ENCODE measurements around the gene GTPBP3. TPM values are rescaled to one million over a fixed set of nuclear protein-coding genes. Genes with fewer than 3 reads are reported as not detected.

GTPBP3 gene
- total and polyA plus RNA-seq, 9 of the 15 experiments (the other 6 are each of a cell fraction or from before 2014, with no cell fraction given), result 4.9 to 124 (median 22.6) TPM

DNA sequence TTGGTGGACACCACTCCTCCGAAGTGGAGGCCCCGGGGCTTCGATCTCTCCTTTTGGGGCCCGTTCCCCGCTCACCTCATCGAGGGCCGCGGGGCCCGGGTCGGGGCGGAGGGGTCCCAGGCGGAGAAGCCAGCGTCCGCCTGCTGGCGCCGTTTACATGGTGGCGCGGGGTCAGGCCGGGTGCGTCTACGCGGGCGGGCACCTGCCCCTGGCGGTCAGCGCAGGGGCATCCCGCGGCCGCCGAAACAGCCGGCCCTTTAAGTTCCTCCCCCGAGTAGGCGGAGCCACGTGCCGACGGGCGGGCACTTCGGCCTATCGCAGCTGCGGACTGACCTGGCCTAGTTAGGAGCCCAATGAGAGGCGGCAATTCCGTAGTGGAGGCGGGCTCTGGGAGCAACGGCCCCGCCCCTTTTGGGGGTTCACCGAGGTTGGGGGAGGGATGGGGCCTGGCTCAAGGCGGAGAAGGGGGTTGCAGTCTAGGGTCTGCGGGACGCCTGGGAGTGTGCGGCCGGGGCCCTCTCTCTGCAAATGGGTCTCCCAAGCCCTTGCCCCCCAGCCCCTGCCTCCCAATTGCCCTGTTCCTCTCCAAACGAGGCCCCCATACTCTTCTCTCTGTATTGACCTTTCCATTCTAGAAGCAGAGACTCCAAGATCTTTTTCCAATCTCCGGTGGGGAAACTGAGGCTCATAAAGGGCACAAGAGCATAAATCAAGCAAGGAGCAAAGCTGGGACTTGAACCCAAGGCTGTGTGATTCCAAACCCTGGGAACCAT lies 34.0 kb upstream of the GTPBP3 start, which contains the start of gene ABHD8 (continued):
- TF ChIP-seq CHD7 (IDR thresholded peaks at IDR 0.05; ENCODE audit: low read depth, low read length) (no peak), RBFOX2 (IDR thresholded peaks at IDR 0.05; ENCODE audit: low read depth, low read length) (peak; percentile 80), NFIC (IDR thresholded peaks at IDR 0.05) (0 out of 2 replicates have a peak, but pooled peaks have one; percentile 22), PTRF (tag; IDR thresholded peaks at IDR 0.05) (no peak), ZNF3 (CRISPR knock-in tag; IDR thresholded peaks at IDR 0.05) (no peak), NCOR1 (IDR thresholded peaks at IDR 0.05) (0 out of 2 replicates have a peak, but pooled peaks have one; percentile 15)
- TF ChIP-seq, protein P1, sequence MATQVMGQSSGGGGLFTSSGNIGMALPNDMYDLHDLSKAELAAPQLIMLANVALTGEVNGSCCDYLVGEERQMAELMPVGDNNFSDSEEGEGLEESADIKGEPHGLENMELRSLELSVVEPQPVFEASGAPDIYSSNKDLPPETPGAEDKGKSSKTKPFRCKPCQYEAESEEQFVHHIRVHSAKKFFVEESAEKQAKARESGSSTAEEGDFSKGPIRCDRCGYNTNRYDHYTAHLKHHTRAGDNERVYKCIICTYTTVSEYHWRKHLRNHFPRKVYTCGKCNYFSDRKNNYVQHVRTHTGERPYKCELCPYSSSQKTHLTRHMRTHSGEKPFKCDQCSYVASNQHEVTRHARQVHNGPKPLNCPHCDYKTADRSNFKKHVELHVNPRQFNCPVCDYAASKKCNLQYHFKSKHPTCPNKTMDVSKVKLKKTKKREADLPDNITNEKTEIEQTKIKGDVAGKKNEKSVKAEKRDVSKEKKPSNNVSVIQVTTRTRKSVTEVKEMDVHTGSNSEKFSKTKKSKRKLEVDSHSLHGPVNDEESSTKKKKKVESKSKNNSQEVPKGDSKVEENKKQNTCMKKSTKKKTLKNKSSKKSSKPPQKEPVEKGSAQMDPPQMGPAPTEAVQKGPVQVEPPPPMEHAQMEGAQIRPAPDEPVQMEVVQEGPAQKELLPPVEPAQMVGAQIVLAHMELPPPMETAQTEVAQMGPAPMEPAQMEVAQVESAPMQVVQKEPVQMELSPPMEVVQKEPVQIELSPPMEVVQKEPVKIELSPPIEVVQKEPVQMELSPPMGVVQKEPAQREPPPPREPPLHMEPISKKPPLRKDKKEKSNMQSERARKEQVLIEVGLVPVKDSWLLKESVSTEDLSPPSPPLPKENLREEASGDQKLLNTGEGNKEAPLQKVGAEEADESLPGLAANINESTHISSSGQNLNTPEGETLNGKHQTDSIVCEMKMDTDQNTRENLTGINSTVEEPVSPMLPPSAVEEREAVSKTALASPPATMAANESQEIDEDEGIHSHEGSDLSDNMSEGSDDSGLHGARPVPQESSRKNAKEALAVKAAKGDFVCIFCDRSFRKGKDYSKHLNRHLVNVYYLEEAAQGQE (IDR thresholded peaks at IDR 0.05; ENCODE audit: borderline replicate concordance), result peak; percentile 49
- TF ChIP-seq, protein P1 (CRISPR knock-in tag; IDR thresholded peaks at IDR 0.05; ENCODE audit: low read depth), result no peak
